AG04449 (cell line): ENCODE results near the gene E2F4.

Experiments
- CTCF ChIA-PET: fragments of 350-600 bp; formaldehyde crosslinking; extraction: SDS; loops from one replicate; lab custom pipeline; 2021; ENCODE audit warnings: antibody characterized with exemption; lab: Yijun Ruan, JAX
- POLR2A ChIA-PET: fragments of 400-600, 350-600 bp; formaldehyde crosslinking; extraction: SDS; loops from one replicate; lab custom pipeline; 2020; ENCODE audit warnings: antibody characterized with exemption, inconsistent platforms; lab: Yijun Ruan, JAX
- DNase-seq: peaks from one replicate; pipeline ENCODE4 v3.0.0-alpha.2; 2010; ENCODE audit warnings: low read depth, low spot score
- H3K4me3 ChIP-seq: 2 replicates; pipeline ENCODE4 v1.5.1; 2011; ENCODE audit warnings: low read depth, mild to moderate bottlenecking, control low read depth, low read length
- CTCF ChIP-seq: IDR thresholded peaks from one replicate; pipeline ENCODE4 v1.5.1; 2011; ENCODE audit warnings: mild to moderate bottlenecking, moderate library complexity, low read length, control low read depth, inconsistent platforms; ENCODE audit not compliant: insufficient read depth; ENCODE audit errors: missing control alignments

Gene E2F4

GRCh38 chr16:67248073-67248400, 56.1 kb downstream of the E2F4 start:
- no peak for DNase-seq
- ChIA-PET POLR2A (interaction anchor here (1.2 to 2.6 kb wide), 6 partner anchors 10 to 63 kb away, joined by 3 to 12 read pairs (median 6); partner anchors contain the start of gene TMEM208), CTCF (interaction anchor here (0.8 to 6.1 kb wide), 9 partner anchors 9 to 353 kb away, joined by 3 to 48 read pairs (median 3); partner anchors contain the start of gene TMEM208)
- no peak for TF ChIP-seq CTCF
- H3K4me3 ChIP-seq, result peak overlapping the region; percentile 66
